ENCODE measurements around the gene ANP32E.

DNA sequence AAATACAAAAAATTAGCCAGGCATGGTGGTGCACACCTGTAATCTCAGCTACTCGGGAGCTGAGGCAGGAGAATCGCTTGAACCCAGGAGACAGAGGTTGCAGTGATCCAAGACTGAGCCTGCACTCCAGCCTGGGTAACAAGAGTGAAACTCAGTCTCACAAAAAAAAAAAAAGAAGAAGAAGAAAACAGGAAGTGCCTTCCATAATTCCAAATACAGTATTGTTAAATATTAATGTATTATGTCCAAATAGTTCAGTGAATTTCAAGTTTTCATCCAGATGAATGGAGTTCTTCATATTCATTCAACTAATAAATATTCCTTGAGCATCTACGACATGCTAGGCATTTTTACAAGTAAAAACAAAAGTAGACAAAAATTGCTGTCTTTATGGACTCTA, 52.9 kb downstream of the ANP32E start:
- TF ChIP-seq, protein P1, sequence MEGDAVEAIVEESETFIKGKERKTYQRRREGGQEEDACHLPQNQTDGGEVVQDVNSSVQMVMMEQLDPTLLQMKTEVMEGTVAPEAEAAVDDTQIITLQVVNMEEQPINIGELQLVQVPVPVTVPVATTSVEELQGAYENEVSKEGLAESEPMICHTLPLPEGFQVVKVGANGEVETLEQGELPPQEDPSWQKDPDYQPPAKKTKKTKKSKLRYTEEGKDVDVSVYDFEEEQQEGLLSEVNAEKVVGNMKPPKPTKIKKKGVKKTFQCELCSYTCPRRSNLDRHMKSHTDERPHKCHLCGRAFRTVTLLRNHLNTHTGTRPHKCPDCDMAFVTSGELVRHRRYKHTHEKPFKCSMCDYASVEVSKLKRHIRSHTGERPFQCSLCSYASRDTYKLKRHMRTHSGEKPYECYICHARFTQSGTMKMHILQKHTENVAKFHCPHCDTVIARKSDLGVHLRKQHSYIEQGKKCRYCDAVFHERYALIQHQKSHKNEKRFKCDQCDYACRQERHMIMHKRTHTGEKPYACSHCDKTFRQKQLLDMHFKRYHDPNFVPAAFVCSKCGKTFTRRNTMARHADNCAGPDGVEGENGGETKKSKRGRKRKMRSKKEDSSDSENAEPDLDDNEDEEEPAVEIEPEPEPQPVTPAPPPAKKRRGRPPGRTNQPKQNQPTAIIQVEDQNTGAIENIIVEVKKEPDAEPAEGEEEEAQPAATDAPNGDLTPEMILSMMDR (IDR thresholded peaks at IDR 0.05) = no peak
- no peak for TF ChIP-seq EP300 (IDR thresholded peaks at IDR 0.05)
